Psoas muscle (tissue), 8 donors: ENCODE measurements around the gene MOB4. TPM values are rescaled to one million over a fixed set of nuclear protein-coding genes. Genes with fewer than 3 reads are reported as not detected.

Experiments used
- ATAC-seq, 4 donors: fragments of 200-7000 bp; cut with Tn5 transposase; one replicate each; pipeline ENCODE4 v1.9.1; 2020; ENCODE audit warnings: moderate library complexity in 3 of 4, mild to moderate bottlenecking in 2 of 4
- DNase-seq, 2 donors: peaks; one replicate each; pipeline ENCODE4 v3.0.0-alpha.2; 2020
- H3K27ac ChIP-seq: fragments of 200-600 bp; one replicate; pipeline ENCODE4 v1.8.0; 2022
- H3K27me3 ChIP-seq, 3 donors: fragments of 200-600 bp in 1 of 3; one replicate each; pipeline versions ENCODE4 v1.6.1 to v1.8.0; 2013 to 2022; ENCODE audit warnings: low read length in 2 of 3, mild to moderate bottlenecking in 2 of 3, moderate library complexity in 1 of 3; ENCODE audit not compliant: insufficient read depth in 3 of 3
- H3K36me3 ChIP-seq, 2 donors: fragments of 200-600 bp in 1 of 2; one replicate each; pipeline versions ENCODE4 v1.6.1 to v1.8.0; 2013 to 2022; ENCODE audit warnings: low read depth in 1 of 2, mild to moderate bottlenecking in 1 of 2, moderate library complexity in 1 of 2; ENCODE audit not compliant: insufficient read depth in 1 of 2
- H3K4me1 ChIP-seq: fragments of 200-600 bp; one replicate; pipeline ENCODE4 v1.8.0; 2022
- H3K4me3 ChIP-seq: fragments of 200-600 bp; one replicate; pipeline ENCODE4 v1.8.0; 2022; ENCODE audit warnings: mild to moderate bottlenecking
- H3K9me3 ChIP-seq: fragments of 200-600 bp; one replicate; pipeline ENCODE4 v1.8.0; 2022
- WGBS, 3 donors: extraction: QIAGEN DNeasy Blood & Tissue Kit; methylation state at CpG; one replicate each; pipeline versions ENCODE4 v1.1.6 to v1.1.7; 2013; 5-methylcytosine and 5-hydroxymethylcytosine counted together
- intact Hi-C, 2 donors: fragments of 100-400 bp; cut with DNase I; formaldehyde crosslinking; loops; one replicate each; pipeline versions ENCODE4 v1.11.0 to v1.14.2; 2022
- polyA plus RNA-seq, 3 donors: library from polyadenylated mRNA; stranded (reverse); fragments of 200-250 nt; gene quantifications; one replicate each; pipeline ENCODE4 v1.2.3, GENCODE V29; 2013
- total RNA-seq, 4 donors: library from RNA; stranded (reverse); fragmentation: NEBNext Ultra II Directional in 2 of 4; extraction: Animal tissue kit (Norgen Biotek cat#: 25700) in 2 of 4; gene quantifications; one replicate each; pipeline versions ENCODE4 v1.2.1 to v1.2.4, GENCODE V29; 2021 to 2023
- TF ChIP-seq, protein P1 (sequence below): fragments of 200-600 bp; IDR thresholded peaks from one replicate; pipeline ENCODE4 v1.8.0; 2022; ENCODE audit warnings: antibody characterized with exemption
- donor health status: healthy with polysubstance abuse.
- donor health status: DM: no; HTN: no; CAD: no; lungs with moderate emphysema.
- donor health status: Bipolar disorder and iron deficiency.
- donor health status: healthy.
- donor health status: DM: yes; HTN: yes; CAD: no.
- donor health status: DM: no; HTN: no; CAD: no.
- donor health status: DM: no; HTN: no; CAD: no.
- donor health status: DM: yes; HTN: yes; CAD: no.

The MOB4 gene
- total and polyA plus RNA-seq, 7 donors = 22.7 to 57.6 (median 29.6) TPM

- Histone ChIP-seq H3K27me3 (no peaks in the 10 kb centered on the region), H3K27ac (no peak overlapping the region), H3K9me3 (peaks cover 10% of the 10 kb centered on the region), H3K36me3 (peaks cover 12 to 70% of the 10 kb centered on the region in 2 donors), H3K4me3 (no peak overlapping the region), H3K4me1 (no peaks in the 10 kb centered on the region)
- TF ChIP-seq, protein P1, sequence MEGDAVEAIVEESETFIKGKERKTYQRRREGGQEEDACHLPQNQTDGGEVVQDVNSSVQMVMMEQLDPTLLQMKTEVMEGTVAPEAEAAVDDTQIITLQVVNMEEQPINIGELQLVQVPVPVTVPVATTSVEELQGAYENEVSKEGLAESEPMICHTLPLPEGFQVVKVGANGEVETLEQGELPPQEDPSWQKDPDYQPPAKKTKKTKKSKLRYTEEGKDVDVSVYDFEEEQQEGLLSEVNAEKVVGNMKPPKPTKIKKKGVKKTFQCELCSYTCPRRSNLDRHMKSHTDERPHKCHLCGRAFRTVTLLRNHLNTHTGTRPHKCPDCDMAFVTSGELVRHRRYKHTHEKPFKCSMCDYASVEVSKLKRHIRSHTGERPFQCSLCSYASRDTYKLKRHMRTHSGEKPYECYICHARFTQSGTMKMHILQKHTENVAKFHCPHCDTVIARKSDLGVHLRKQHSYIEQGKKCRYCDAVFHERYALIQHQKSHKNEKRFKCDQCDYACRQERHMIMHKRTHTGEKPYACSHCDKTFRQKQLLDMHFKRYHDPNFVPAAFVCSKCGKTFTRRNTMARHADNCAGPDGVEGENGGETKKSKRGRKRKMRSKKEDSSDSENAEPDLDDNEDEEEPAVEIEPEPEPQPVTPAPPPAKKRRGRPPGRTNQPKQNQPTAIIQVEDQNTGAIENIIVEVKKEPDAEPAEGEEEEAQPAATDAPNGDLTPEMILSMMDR = no peak
- ATAC-seq (no peak), DNase-seq (no peak)
- WGBS, 3 donors = 84 to 92% (median 88%) methylated on average over 2 of the region's 2 CpGs
- intact Hi-C loops = no loop called here
Measured at GRCh38 chr2:197486175-197486574, 29.7 kb upstream of the MOB4 start.

DNA sequence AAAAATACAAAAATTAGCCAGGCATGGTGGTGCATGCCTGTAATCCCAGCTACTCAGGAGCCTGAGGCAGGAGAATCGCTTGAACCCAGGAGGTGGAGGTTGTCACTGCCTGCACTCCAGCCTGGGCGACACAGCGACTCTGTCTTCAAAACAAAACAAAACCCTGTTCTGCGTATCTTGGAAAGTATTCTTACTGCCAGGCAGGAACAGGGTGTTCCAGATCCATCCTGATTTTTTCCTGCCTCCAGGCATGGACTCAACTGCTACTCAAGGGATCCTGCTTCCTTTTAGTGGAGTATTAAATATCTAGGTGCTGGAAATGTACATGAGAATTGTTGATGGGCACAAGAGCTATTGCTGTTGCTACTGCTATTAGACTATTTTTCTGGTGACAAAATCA, 28.5 kb upstream of the MOB4 start:
- intact Hi-C loops = no loop called here
- WGBS, 3 donors = 77 to 82% (median 79%) methylated on average over 4 of the region's 4 CpGs

GRCh38 chr2:197495433-197496134, 20.3 kb upstream of the MOB4 start:
- 87 to 95% (median 94%) methylated on average over 2 of the region's 2 CpGs for WGBS, 3 donors
- DNase-seq = no peak
- ATAC-seq = no peak
- no peaks in the 10 kb centered on the region for H3K9me3 ChIP-seq
- intact Hi-C loops = loop anchor here in 1 of 2 donors (10.0 kb wide), 1 partner anchor 279 kb away; no protein-coding TSS in a partner anchor
- no peak overlapping the region for H3K4me3 ChIP-seq
- H3K36me3 ChIP-seq = peaks cover 9 to 80% of the 10 kb centered on the region in 2 donors
- no peaks in the 10 kb centered on the region for H3K27me3 ChIP-seq
- no peak overlapping the region for H3K27ac ChIP-seq
- TF ChIP-seq, protein P1 = no peak
- H3K4me1 ChIP-seq = peaks cover 35% of the 10 kb centered on the region

More for the DNA sequence above, 28.5 kb upstream of the MOB4 start:
- Histone ChIP-seq H3K36me3 (peaks cover 14 to 78% of the 10 kb centered on the region in 2 donors), H3K27ac (no peak overlapping the region), H3K27me3 (no peaks in the 10 kb centered on the region), H3K4me1 (no peaks in the 10 kb centered on the region), H3K4me3 (no peak overlapping the region), H3K9me3 (peaks cover 10% of the 10 kb centered on the region)
- ATAC-seq (no peak), DNase-seq (no peak)
- TF ChIP-seq, protein P1 = no peak

DNA sequence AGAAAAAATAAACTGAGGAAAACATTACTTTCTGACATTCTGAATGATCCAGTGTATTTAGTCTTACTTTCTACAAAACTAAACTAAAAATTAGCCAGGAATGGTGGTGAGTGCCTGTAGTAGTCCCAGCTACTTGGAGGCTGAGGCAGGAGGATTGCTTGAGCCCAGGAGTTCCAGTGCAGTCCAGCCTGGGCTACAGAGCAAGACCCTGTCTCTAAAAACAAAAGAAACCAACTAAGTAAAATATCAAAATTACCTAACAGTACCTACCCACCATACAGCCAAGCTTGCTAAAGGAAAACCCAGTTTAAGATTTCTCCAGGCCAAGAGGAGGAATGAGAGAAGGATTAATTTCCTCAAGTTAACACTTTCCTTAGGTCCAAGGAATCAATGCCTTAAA, 19.2 kb upstream of the MOB4 start:
- no peak overlapping the region for H3K27ac ChIP-seq
- peak overlapping the region; percentile 3 for H3K4me3 ChIP-seq
- H3K27me3 ChIP-seq = no peaks in the 10 kb centered on the region
- H3K9me3 ChIP-seq = no peaks in the 10 kb centered on the region
- intact Hi-C loops = loop anchor here in 1 of 2 donors (10.0 kb wide), 1 partner anchor 278 kb away; no protein-coding TSS in a partner anchor
- peaks cover 41% of the 10 kb centered on the region for H3K4me1 ChIP-seq
- TF ChIP-seq, protein P1 = no peak
- H3K36me3 ChIP-seq = peaks cover 9 to 74% of the 10 kb centered on the region in 2 donors
- no peak for ATAC-seq
- DNase-seq = no peak
